Measurements from ENCODE around the gene PZP. TPM values are rescaled to one million over a fixed set of nuclear protein-coding genes. Genes with fewer than 3 reads are reported as not detected.

Gene PZP
- total and polyA plus RNA-seq, 2 of the 13 experiments (the other 11 are each of a cell fraction or from before 2014, with no cell fraction given): 0.07 to 0.89 TPM

GRCh38 chr12:9135903-9136310, 72.3 kb downstream of the PZP start (continued):
- TF ChIP-seq SOX5 (CRISPR knock-in tag; IDR thresholded peaks at IDR 0.05; ENCODE audit: borderline replicate concordance) (peak; percentile 94), HOXD1 (CRISPR knock-in tag; IDR thresholded peaks at IDR 0.05) (peak; percentile 51; the same call in 1 of the 2 replicates), FOSL2 (CRISPR knock-in tag; IDR thresholded peaks at IDR 0.05) (peak; percentile 33; the same call in 1 of the 2 replicates), SRF (IDR thresholded peaks at IDR 0.05; ENCODE audit: low read depth, low read length) (no peak), ZNF546 (CRISPR knock-in tag; conservative IDR thresholded peaks at IDR 0.05) (no peak), TCF7 (IDR thresholded peaks at IDR 0.05; ENCODE audit: low read depth) (peak; percentile 65; the same call in 1 of the 2 replicates), KLF6 (CRISPR knock-in tag; IDR thresholded peaks at IDR 0.05) (0 out of 2 replicates have a peak, but pooled peaks have one; percentile 51), FOXK2 (IDR thresholded peaks at IDR 0.05) (peak; percentile 56; the same call in 1 of the 2 replicates), TARDBP (CRISPR knock-in tag; IDR thresholded peaks at IDR 0.05) (peak; percentile 67), RXRB (CRISPR knock-in tag; IDR thresholded peaks at IDR 0.05; ENCODE audit: borderline replicate concordance) (peak; percentile 96), KLF15 (CRISPR knock-in tag; IDR thresholded peaks at IDR 0.05; ENCODE audit: borderline replicate concordance) (no peak), STAG1 (CRISPR knock-in tag; IDR thresholded peaks at IDR 0.05) (0 out of 2 replicates have a peak, but pooled peaks have one; percentile 16), ZMAT3 (CRISPR knock-in tag; conservative IDR thresholded peaks at IDR 0.05) (no peak), ZBTB2 (CRISPR knock-in tag; IDR thresholded peaks at IDR 0.05; ENCODE audit: low read depth) (no peak), ZNF382 (CRISPR knock-in tag; IDR thresholded peaks at IDR 0.05; ENCODE audit: borderline replicate concordance) (0 out of 2 replicates have a peak, but pooled peaks have one; percentile 83), HDAC2 (CRISPR knock-in tag; IDR thresholded peaks at IDR 0.05) (peak; percentile 81), SRSF9 (IDR thresholded peaks at IDR 0.05; ENCODE audit: borderline replicate concordance, insufficient read depth, low read depth, low read length, poor library complexity, severe bottlenecking) (no peak), TFDP2 (CRISPR knock-in tag; IDR thresholded peaks at IDR 0.05) (peak; percentile 39; the same call in 1 of the 2 replicates), ZFP1 (CRISPR knock-in tag; IDR thresholded peaks at IDR 0.05) (peak; percentile 65; the same call in 1 of the 2 replicates), NFIC (IDR thresholded peaks at IDR 0.05; ENCODE audit: low read length) (peak; percentile 97)
- TF ChIP-seq, protein P1, sequence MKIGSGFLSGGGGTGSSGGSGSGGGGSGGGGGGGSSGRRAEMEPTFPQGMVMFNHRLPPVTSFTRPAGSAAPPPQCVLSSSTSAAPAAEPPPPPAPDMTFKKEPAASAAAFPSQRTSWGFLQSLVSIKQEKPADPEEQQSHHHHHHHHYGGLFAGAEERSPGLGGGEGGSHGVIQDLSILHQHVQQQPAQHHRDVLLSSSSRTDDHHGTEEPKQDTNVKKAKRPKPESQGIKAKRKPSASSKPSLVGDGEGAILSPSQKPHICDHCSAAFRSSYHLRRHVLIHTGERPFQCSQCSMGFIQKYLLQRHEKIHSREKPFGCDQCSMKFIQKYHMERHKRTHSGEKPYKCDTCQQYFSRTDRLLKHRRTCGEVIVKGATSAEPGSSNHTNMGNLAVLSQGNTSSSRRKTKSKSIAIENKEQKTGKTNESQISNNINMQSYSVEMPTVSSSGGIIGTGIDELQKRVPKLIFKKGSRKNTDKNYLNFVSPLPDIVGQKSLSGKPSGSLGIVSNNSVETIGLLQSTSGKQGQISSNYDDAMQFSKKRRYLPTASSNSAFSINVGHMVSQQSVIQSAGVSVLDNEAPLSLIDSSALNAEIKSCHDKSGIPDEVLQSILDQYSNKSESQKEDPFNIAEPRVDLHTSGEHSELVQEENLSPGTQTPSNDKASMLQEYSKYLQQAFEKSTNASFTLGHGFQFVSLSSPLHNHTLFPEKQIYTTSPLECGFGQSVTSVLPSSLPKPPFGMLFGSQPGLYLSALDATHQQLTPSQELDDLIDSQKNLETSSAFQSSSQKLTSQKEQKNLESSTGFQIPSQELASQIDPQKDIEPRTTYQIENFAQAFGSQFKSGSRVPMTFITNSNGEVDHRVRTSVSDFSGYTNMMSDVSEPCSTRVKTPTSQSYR (CRISPR knock-in tag; IDR thresholded peaks at IDR 0.05; ENCODE audit: borderline replicate concordance): peak; percentile 15; the same call in 1 of the 2 replicates
- TF ChIP-seq, protein P2, sequence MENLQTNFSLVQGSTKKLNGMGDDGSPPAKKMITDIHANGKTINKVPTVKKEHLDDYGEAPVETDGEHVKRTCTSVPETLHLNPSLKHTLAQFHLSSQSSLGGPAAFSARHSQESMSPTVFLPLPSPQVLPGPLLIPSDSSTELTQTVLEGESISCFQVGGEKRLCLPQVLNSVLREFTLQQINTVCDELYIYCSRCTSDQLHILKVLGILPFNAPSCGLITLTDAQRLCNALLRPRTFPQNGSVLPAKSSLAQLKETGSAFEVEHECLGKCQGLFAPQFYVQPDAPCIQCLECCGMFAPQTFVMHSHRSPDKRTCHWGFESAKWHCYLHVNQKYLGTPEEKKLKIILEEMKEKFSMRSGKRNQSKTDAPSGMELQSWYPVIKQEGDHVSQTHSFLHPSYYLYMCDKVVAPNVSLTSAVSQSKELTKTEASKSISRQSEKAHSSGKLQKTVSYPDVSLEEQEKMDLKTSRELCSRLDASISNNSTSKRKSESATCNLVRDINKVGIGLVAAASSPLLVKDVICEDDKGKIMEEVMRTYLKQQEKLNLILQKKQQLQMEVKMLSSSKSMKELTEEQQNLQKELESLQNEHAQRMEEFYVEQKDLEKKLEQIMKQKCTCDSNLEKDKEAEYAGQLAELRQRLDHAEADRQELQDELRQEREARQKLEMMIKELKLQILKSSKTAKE (CRISPR knock-in tag; IDR thresholded peaks at IDR 0.05; ENCODE audit: borderline replicate concordance): peak; percentile 90
- TF ChIP-seq, protein P3, sequence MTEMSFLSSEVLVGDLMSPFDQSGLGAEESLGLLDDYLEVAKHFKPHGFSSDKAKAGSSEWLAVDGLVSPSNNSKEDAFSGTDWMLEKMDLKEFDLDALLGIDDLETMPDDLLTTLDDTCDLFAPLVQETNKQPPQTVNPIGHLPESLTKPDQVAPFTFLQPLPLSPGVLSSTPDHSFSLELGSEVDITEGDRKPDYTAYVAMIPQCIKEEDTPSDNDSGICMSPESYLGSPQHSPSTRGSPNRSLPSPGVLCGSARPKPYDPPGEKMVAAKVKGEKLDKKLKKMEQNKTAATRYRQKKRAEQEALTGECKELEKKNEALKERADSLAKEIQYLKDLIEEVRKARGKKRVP (CRISPR knock-in tag; IDR thresholded peaks at IDR 0.05): 0 out of 4 replicates have a peak, but pooled peaks of 1 of the 2 experiments have one; percentile 45
